ENCODE data around the gene PCDHA10. TPM values are rescaled to one million over a fixed set of nuclear protein-coding genes. Genes with fewer than 3 reads are reported as not detected.

PCDHA10 gene
- polyA plus RNA-seq, 1 donor: 1.1 TPM

Other genes with a start within 250 kb of the PCDHA10 start
- gene CD14, start 222.7 kb upstream of the PCDHA10 start, polyA plus RNA-seq: 13.2 TPM
- 15.3 TPM for gene TMCO6, start 216.4 kb upstream of the PCDHA10 start, polyA plus RNA-seq
- 77.8 TPM for gene NDUFA2, start 208.3 kb upstream of the PCDHA10 start, polyA plus RNA-seq
- gene IK, start 208.1 kb upstream of the PCDHA10 start, polyA plus RNA-seq: 104 TPM
- 19.9 TPM for gene WDR55, start 191.0 kb upstream of the PCDHA10 start, polyA plus RNA-seq
- 0.22 TPM for gene DND1, start 182.3 kb upstream of the PCDHA10 start, polyA plus RNA-seq
- gene HARS1, start 164.5 kb upstream of the PCDHA10 start, polyA plus RNA-seq: 55.4 TPM
- gene HARS2, start 164.4 kb upstream of the PCDHA10 start, polyA plus RNA-seq: 39.2 TPM
- gene ZMAT2, start 155.4 kb upstream of the PCDHA10 start, polyA plus RNA-seq: 78.7 TPM
- 0.55 TPM for gene PCDHA1, start 69.8 kb upstream of the PCDHA10 start, polyA plus RNA-seq
- gene PCDHA2, start 61.0 kb upstream of the PCDHA10 start, polyA plus RNA-seq: 0.81 TPM
- gene PCDHA3, start 54.8 kb upstream of the PCDHA10 start, polyA plus RNA-seq: 0.85 TPM
- 1.3 TPM for gene PCDHA4, start 48.8 kb upstream of the PCDHA10 start, polyA plus RNA-seq
- gene PCDHA5, start 34.3 kb upstream of the PCDHA10 start, polyA plus RNA-seq: 0.46 TPM
- 0.85 TPM for gene PCDHA6, start 27.9 kb upstream of the PCDHA10 start, polyA plus RNA-seq
- 0.31 TPM for gene PCDHA7, start 21.6 kb upstream of the PCDHA10 start, polyA plus RNA-seq
- gene PCDHA8, start 14.7 kb upstream of the PCDHA10 start, polyA plus RNA-seq: 0.43 TPM
- gene PCDHA9, start 7.5 kb upstream of the PCDHA10 start, polyA plus RNA-seq: 0.24 TPM
- 1.3 TPM for gene PCDHA11, start 13.1 kb downstream of the PCDHA10 start, polyA plus RNA-seq
- gene PCDHA12, start 19.4 kb downstream of the PCDHA10 start, polyA plus RNA-seq: 0.48 TPM
- gene PCDHA13, start 26.2 kb downstream of the PCDHA10 start, polyA plus RNA-seq: 0.72 TPM
- 1.2 TPM for gene PCDHAC1, start 70.4 kb downstream of the PCDHA10 start, polyA plus RNA-seq
- gene PCDHAC2, start 110.6 kb downstream of the PCDHA10 start, polyA plus RNA-seq: 2.4 TPM
- gene PCDHB1, start 195.5 kb downstream of the PCDHA10 start, polyA plus RNA-seq: 0.31 TPM
- 1.7 TPM for gene PCDHB2, start 238.7 kb downstream of the PCDHA10 start, polyA plus RNA-seq
- 1.1 TPM for gene PCDHB3, start 244.6 kb downstream of the PCDHA10 start, polyA plus RNA-seq